Fibroblast of skin of right quadriceps (primary cell): Measurements from ENCODE around the gene HINT3.
A peak's percentile ranks its signal among the peaks of the same experiment; 100 is the strongest.

ENCODE experiments used
- DNase-seq: peaks from one replicate; pipeline ENCODE4 v3.0.0-alpha.2; 2013

The HINT3 gene

GRCh38 chr6:126010040-126010439 is 53.5 kb downstream of the HINT3 start:
- no peak for DNase-seq

- DNase-seq: peak; percentile 76
Measured at GRCh38 chr6:126015863-126016262, 59.3 kb downstream of the HINT3 start.

GRCh38 chr6:126016591-126016990 is 60.0 kb downstream of the HINT3 start:
- DNase-seq: no peak

GRCh38 chr6:126017668-126018067 is 61.1 kb downstream of the HINT3 start:
- DNase-seq: no peak

- DNase-seq: peak; percentile 32
Measured at GRCh38 chr6:126020305-126021050, 63.9 kb downstream of the HINT3 start.

- peak; percentile 17 for DNase-seq
Measured at GRCh38 chr6:126023474-126023873, 66.9 kb downstream of the HINT3 start.

- DNase-seq: no peak
Measured at GRCh38 chr6:126026001-126026400, 69.4 kb downstream of the HINT3 start.

GRCh38 chr6:126027601-126028000 is 71.0 kb downstream of the HINT3 start:
- peak; percentile 26 for DNase-seq
